GM18507 (cell line): Measurements from ENCODE around the gene SCFD2.
"Not testable (repeated sequence)": the region's sequence is repeated elsewhere in the genome, so short reads cannot be mapped to it uniquely, and the experiment has no call there.

ENCODE experiments used
- DNase-seq: peaks from one replicate; pipeline ENCODE4 v3.0.0; 2011; ENCODE audit warnings: low read depth; ENCODE audit not compliant: insufficient read length; ENCODE audit errors: extremely low spot score
- FAIRE-seq: peaks from 2 replicates; lab custom pipeline; 2011; peaks lifted over from hg19 to GRCh38; lab: Jason Lieb, UNC

Gene SCFD2

GRCh38 chr4:53161787-53162433 is 204.0 kb downstream of the SCFD2 start:
- no peak for DNase-seq
- FAIRE-seq: no peak

GRCh38 chr4:53161051-53161786 is 204.6 kb downstream of the SCFD2 start:
- DNase-seq (no peak), FAIRE-seq (no peak)

GRCh38 chr4:53156896-53157295 is 209.0 kb downstream of the SCFD2 start:
- FAIRE-seq (no peak), DNase-seq (no peak)

GRCh38 chr4:53152467-53152866 is 213.4 kb downstream of the SCFD2 start:
- DNase-seq (no peak), FAIRE-seq (no peak)

- FAIRE-seq: no peak
- no peak for DNase-seq
Measured at GRCh38 chr4:53151489-53151788, 214.4 kb downstream of the SCFD2 start.

GRCh38 chr4:53150631-53151488 is 215.0 kb downstream of the SCFD2 start:
- DNase-seq (no peak), FAIRE-seq (no peak)

- no peak for FAIRE-seq
- DNase-seq: no peak
Measured at GRCh38 chr4:53147711-53148110, 218.2 kb downstream of the SCFD2 start.

GRCh38 chr4:53147197-53147596 is 218.7 kb downstream of the SCFD2 start:
- FAIRE-seq: no peak
- no peak for DNase-seq

- DNase-seq: no peak
Measured at GRCh38 chr4:53141308-53141707, 224.6 kb downstream of the SCFD2 start.

GRCh38 chr4:53139256-53139655 is 226.6 kb downstream of the SCFD2 start:
- DNase-seq, FAIRE-seq: not testable (repeated sequence)

More at GRCh38 chr4:53141308-53141707, 224.6 kb downstream of the SCFD2 start:
- no peak for FAIRE-seq

GRCh38 chr4:53137468-53137867 is 228.4 kb downstream of the SCFD2 start:
- FAIRE-seq (no peak), DNase-seq (no peak)

- no peak for DNase-seq
- FAIRE-seq: no peak
Measured at GRCh38 chr4:53136954-53137353, 228.9 kb downstream of the SCFD2 start.

GRCh38 chr4:53132132-53132891 is 233.5 kb downstream of the SCFD2 start:
- peak; percentile 65 for FAIRE-seq
- DNase-seq: no peak

GRCh38 chr4:53131562-53131925 is 234.3 kb downstream of the SCFD2 start:
- DNase-seq: no peak
- no peak for FAIRE-seq

GRCh38 chr4:53130896-53131561 is 234.8 kb downstream of the SCFD2 start:
- no peak for DNase-seq
- FAIRE-seq: no peak

- FAIRE-seq (no peak), DNase-seq (no peak)
Measured at GRCh38 chr4:53128706-53129357, 237.0 kb downstream of the SCFD2 start.

- DNase-seq: no peak
- FAIRE-seq: no peak
Measured at GRCh38 chr4:53128231-53128630, 237.6 kb downstream of the SCFD2 start.

GRCh38 chr4:53127365-53127764 is 238.5 kb downstream of the SCFD2 start:
- FAIRE-seq (no peak), DNase-seq (no peak)

- DNase-seq (no peak), FAIRE-seq (no peak)
Measured at GRCh38 chr4:53126099-53126498, 239.8 kb downstream of the SCFD2 start.
